ENCODE measurements around the gene CUL1. TPM values are rescaled to one million over a fixed set of nuclear protein-coding genes. Genes with fewer than 3 reads are reported as not detected.

The CUL1 gene
- total and polyA plus RNA-seq, 11 donors: 17.5 to 58.3 (median 43.6) TPM

GRCh38 chr7:148674689-148675088 lies 24.0 kb upstream of the CUL1 start:
- H3K4me1 ChIP-seq: no peaks in the 10 kb centered on the region
- no peaks in the 10 kb centered on the region for H3K36me3 ChIP-seq
- peaks cover 0 to 5% (median 0%) of the 10 kb centered on the region in 12 donors for H3K9me3 ChIP-seq
- intact Hi-C loops (cut with DNase I): no loop called here
- no peak for TF ChIP-seq CTCF (IDR thresholded peaks at IDR 0.05)
- H3K27ac ChIP-seq: no peak overlapping the region
- DNase-seq (no peak), ATAC-seq (no peak)
- H3K27me3 ChIP-seq: no peaks in the 10 kb centered on the region
- H3K4me3 ChIP-seq: no peak overlapping the region
- 89 to 100% (median 89%) methylated on average over 1 to 5 of the region's 5 CpGs for WGBS, 4 donors

GRCh38 chr7:148676291-148676690 lies 22.4 kb upstream of the CUL1 start:
- intact Hi-C loops (cut with DNase I): no loop called here
- Histone ChIP-seq H3K9me3 (peaks cover 0 to 5% (median 0%) of the 10 kb centered on the region in 12 donors), H3K4me3 (no peak overlapping the region), H3K27ac (no peak overlapping the region), H3K27me3 (no peaks in the 10 kb centered on the region), H3K36me3 (no peaks in the 10 kb centered on the region), H3K4me1 (no peaks in the 10 kb centered on the region)
- ATAC-seq (no peak), DNase-seq (no peak)
- WGBS, 4 donors: 94 to 98% (median 96%) methylated on average over 3 of the region's 3 CpGs
- TF ChIP-seq POLR2A (IDR thresholded peaks at IDR 0.05) (no peak), CTCF (IDR thresholded peaks at IDR 0.05) (no peak)

- H3K4me3 ChIP-seq: no peak overlapping the region
- ATAC-seq (no peak), DNase-seq (no peak)
- H3K36me3 ChIP-seq: no peaks in the 10 kb centered on the region
- H3K27ac ChIP-seq: no peak overlapping the region
- no peaks in the 10 kb centered on the region for H3K27me3 ChIP-seq
- TF ChIP-seq POLR2A (IDR thresholded peaks at IDR 0.05) (no peak), CTCF (IDR thresholded peaks at IDR 0.05) (no peak)
- WGBS, 4 donors: 91 to 94% (median 92%) methylated on average over 4 of the region's 4 CpGs
- no peaks in the 10 kb centered on the region for H3K4me1 ChIP-seq
- intact Hi-C loops (cut with DNase I): no loop called here
- peaks cover 0 to 12% (median 2%) of the 10 kb centered on the region in 12 donors for H3K9me3 ChIP-seq
Observed at GRCh38 chr7:148681821-148682220, 16.9 kb upstream of the CUL1 start.

DNA sequence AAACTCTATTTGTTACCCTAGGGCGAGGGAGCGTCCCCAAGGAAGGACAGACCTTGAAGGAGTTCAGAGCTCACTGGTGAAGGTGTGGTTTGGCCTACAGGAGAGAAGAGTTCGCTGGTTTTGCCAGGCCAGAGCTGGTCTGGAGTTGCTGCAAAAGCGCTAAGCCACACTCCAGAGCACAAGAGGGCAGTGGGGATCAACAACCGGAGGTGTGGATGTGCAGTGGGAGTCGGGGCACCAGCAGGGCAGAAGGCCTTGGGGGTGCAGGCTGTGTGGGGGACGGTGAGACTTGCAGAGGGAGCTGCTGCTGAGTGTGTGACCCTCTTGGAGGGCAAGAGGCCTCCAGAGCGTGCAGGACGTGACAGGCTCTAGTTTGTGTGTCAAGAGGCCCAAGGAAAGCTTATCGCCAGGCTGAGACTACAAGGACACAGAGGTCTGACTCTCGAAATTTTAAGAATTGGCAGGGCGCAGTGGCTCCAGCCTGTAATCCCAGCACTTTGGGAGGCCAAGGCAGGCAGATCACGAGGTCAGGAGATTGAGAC lies 14.3 kb upstream of the CUL1 start:
- Histone ChIP-seq H3K4me1 (no peaks in the 10 kb centered on the region), H3K9me3 (peaks cover 0 to 12% (median 2%) of the 10 kb centered on the region in 12 donors), H3K27ac (no peak overlapping the region), H3K4me3 (no peak overlapping the region), H3K27me3 (no peaks in the 10 kb centered on the region), H3K36me3 (no peaks in the 10 kb centered on the region)
- intact Hi-C loops (cut with DNase I): no loop called here
- TF ChIP-seq CTCF (IDR thresholded peaks at IDR 0.05): no peak
- TF ChIP-seq POLR2A (IDR thresholded peaks at IDR 0.05): no peak
- ATAC-seq: no peak
- no peak for DNase-seq
- 83 to 88% (median 84%) methylated on average over 13 of the region's 13 CpGs for WGBS, 4 donors
